GM12878 (cell line): ENCODE results near the gene TMEM72. TPM values are rescaled to one million over a fixed set of nuclear protein-coding genes. Genes with fewer than 3 reads are reported as not detected.
"Not testable (repeated sequence)": the region's sequence is repeated elsewhere in the genome, so short reads cannot be mapped to it uniquely, and the experiment has no call there.

ENCODE experiments used
- ATAC-seq: fragments of 200-7000 bp; cut with Tn5 transposase; 3 replicates; pipeline ENCODE4 v1.9.1; 2020; ENCODE audit warnings: mild to moderate bottlenecking, moderate library complexity
- BruUV-seq: library from RNA; stranded (reverse); fragments of 400-500 nt; replicated peaks from 2 replicates; lab custom pipeline; 2021; lab: Mats Ljungman, UMichigan
- CTCF ChIA-PET: fragments of 300-600 bp; sonication (Branson Sonifier 250); formaldehyde crosslinking; extraction: SDS; loops from one replicate; lab custom pipeline; 2021; ENCODE audit warnings: inconsistent platforms; lab: Yijun Ruan, JAX
- POLR2A ChIA-PET: fragments of 350-600 bp; formaldehyde crosslinking; extraction: SDS; loops from one replicate; lab custom pipeline; 2021; ENCODE audit warnings: inconsistent platforms; lab: Charles Lee
- RAD21 ChIA-PET: fragments of 300-600 bp; sonication (Branson Sonifier 250); formaldehyde crosslinking; loops from one replicate; lab custom pipeline; 2023; ENCODE audit warnings: antibody characterized with exemption; ENCODE audit not compliant: unreplicated experiment; lab: Charles Lee
- SMC1A ChIA-PET: fragments of 300-600 bp; sonication (Branson Sonifier 250); formaldehyde crosslinking; loops from one replicate; lab custom pipeline; 2023; ENCODE audit not compliant: unreplicated experiment, uncharacterized antibody; lab: Charles Lee
- DNase-seq: peaks from one replicate; pipeline ENCODE4 v3.0.0-alpha.2; 2011; ENCODE audit warnings: low read depth, low spot score
- FAIRE-seq: peaks from 3 replicates; lab custom pipeline; 2011; peaks lifted over from hg19 to GRCh38; lab: Jason Lieb, UNC
- H2AFZ ChIP-seq: 2 replicates; pipeline ENCODE4 v1.6.0; 2011; ENCODE audit warnings: low read depth, low read length, control low read depth; ENCODE audit not compliant: control insufficient read depth
- H3K27ac ChIP-seq: 2 replicates; pipeline ENCODE4 v1.5.1; 2011; ENCODE audit warnings: control low read depth; ENCODE audit not compliant: control insufficient read depth, insufficient read depth
- H3K27me3 ChIP-seq, 2 experiments: replicated peaks in 1 of 2; 2 replicates each; pipeline versions ENCODE4 v1.6.0 to v1.6.1; 2011; ENCODE audit warnings: low read length in 1 of 2; ENCODE audit not compliant: control insufficient read depth in 2 of 2, insufficient read depth in 2 of 2
- H3K36me3 ChIP-seq, 2 experiments: 2 replicates each; pipeline ENCODE4 v1.5.1; 2011; ENCODE audit warnings: low read length in 1 of 2; ENCODE audit not compliant: control insufficient read depth in 2 of 2, insufficient read depth in 2 of 2
- H3K4me1 ChIP-seq: 2 replicates; pipeline ENCODE4 v1.6.1; 2011; ENCODE audit warnings: mild to moderate bottlenecking, low read length, moderate library complexity, mixed read lengths; ENCODE audit not compliant: control insufficient read depth, insufficient read depth
- H3K4me2 ChIP-seq: 2 replicates; pipeline ENCODE4 v1.6.0; 2011; ENCODE audit warnings: control low read depth; ENCODE audit not compliant: control insufficient read depth, insufficient read depth
- H3K4me3 ChIP-seq: fragments of 200-600 bp; sonication (generic); 2 replicates; pipeline ENCODE4 v1.5.1; 2016
- H3K79me2 ChIP-seq: 2 replicates; pipeline ENCODE4 v1.6.0; 2011; ENCODE audit warnings: low read length; ENCODE audit not compliant: control insufficient read depth, insufficient read depth
- H3K9ac ChIP-seq: 2 replicates; pipeline ENCODE4 v1.8.0; 2011; ENCODE audit warnings: low read length, control low read depth, mixed read lengths; ENCODE audit not compliant: control insufficient read depth, insufficient read depth
- H3K9me3 ChIP-seq: replicated peaks from 3 replicates; pipeline ENCODE4 v1.5.1; 2011; ENCODE audit warnings: mild to moderate bottlenecking, low read length; ENCODE audit not compliant: control insufficient read depth, insufficient read depth
- H4K20me1 ChIP-seq: 2 replicates; pipeline ENCODE4 v1.6.0; 2011; ENCODE audit not compliant: control insufficient read depth, insufficient read depth
- BHLHE40 ChIP-seq, 2 experiments: fragments of 450-650 bp in 1 of 2; IDR thresholded peaks; 2 replicates each; pipeline ENCODE4 v1.6.1; 2011 to 2017; ENCODE audit warnings: low read depth in 2 of 2, borderline replicate concordance in 1 of 2, improper control_type of control experiment in 1 of 2, low read length in 1 of 2, mild to moderate bottlenecking in 1 of 2
- LARP7 ChIP-seq: fragments of 450-650 bp; IDR thresholded peaks from 2 replicates; pipeline ENCODE4 v1.6.1; 2017; ENCODE audit warnings: mild to moderate bottlenecking
- NBN ChIP-seq: fragments of 450-650 bp; IDR thresholded peaks from 2 replicates; pipeline ENCODE4 v1.6.1; 2016
- RAD21 ChIP-seq: IDR thresholded peaks from 2 replicates; pipeline ENCODE4 v1.6.1; 2011; ENCODE audit warnings: mild to moderate bottlenecking, low read depth, low read length, moderate library complexity; ENCODE audit not compliant: insufficient read depth
- SUPT20H ChIP-seq: IDR thresholded peaks from 2 replicates; pipeline ENCODE4 v1.6.1; 2011; ENCODE audit warnings: low read depth, mild to moderate bottlenecking, low read length, moderate library complexity, borderline replicate concordance; ENCODE audit not compliant: control insufficient read depth
- YY1 ChIP-seq: IDR thresholded peaks from 2 replicates; pipeline ENCODE4 v1.6.1; 2011; ENCODE audit warnings: low read depth, mild to moderate bottlenecking, low read length
- ZSCAN29 ChIP-seq: fragments of 450-650 bp; IDR thresholded peaks from 2 replicates; pipeline ENCODE4 v1.6.1; 2017; ENCODE audit warnings: mild to moderate bottlenecking, moderate library complexity
- WGBS: methylation state at CpG from one replicate; pipeline ENCODE4 v1.1.6; 2016; ENCODE audit warnings: low lambda C conversion rate; ENCODE audit not compliant: insufficient replicate concordance, insufficient coverage; ENCODE audit errors: missing lambda C conversion rate; 5-methylcytosine and 5-hydroxymethylcytosine counted together
- in situ Hi-C: fragments of 300-500 bp; cut with MboI; formaldehyde crosslinking; loops from 9 replicates; pipeline ENCODE4 v1.14.3; 2018; ENCODE audit warnings: mixed read lengths
- intact Hi-C: fragments of 100-400 bp; cut with micrococcal nuclease; formaldehyde crosslinking; loops from one replicate; pipeline ENCODE4 v1.14.2; 2022; ENCODE audit not compliant: unreplicated experiment
- polyA plus RNA-seq, 11 experiments: library from polyadenylated mRNA; depleted of rRNA in 4 of 11; unstranded in 6 of 11; stranded (reverse) in 5 of 11; fragments of >200 nt; fragmentation: Nextera tagmentation in 4 of 11; fragmentation: Illumina TruSeq in 1 of 11; extraction: Ambion mirVana in 4 of 11; extraction: Trizol in 1 of 11; gene quantifications; 1 replicate in 1 of 11; 2 replicates in 10 of 11; pipeline versions ENCODE4 v1.2.1 to v1.2.3, GENCODE V29; 2011 to 2016; ENCODE audit warnings: inconsistent platforms in 2 of 11, missing spikeins in 2 of 11, low read depth in 1 of 11
- total RNA-seq, 4 experiments: library from RNA; depleted of rRNA in 3 of 4; stranded (reverse); fragments of >200 nt in 3 of 4; fragmentation: Illumina TruSeq in 1 of 4; extraction: Trizol in 1 of 4; gene quantifications; 2 replicates each; pipeline versions ENCODE4 v1.2.1 to v1.2.3, GENCODE V29; 2013 to 2021
- TF ChIP-seq, protein P1 (sequence below): fragments of 450-650 bp; IDR thresholded peaks from 2 replicates; pipeline ENCODE4 v1.6.1; 2016; ENCODE audit warnings: mild to moderate bottlenecking

Gene TMEM72
- total and polyA plus RNA-seq, 10 of the 15 experiments (the other 5 are each of a cell fraction or from before 2014, with no cell fraction given): 0.12 TPM; not detected in 9

DNA sequence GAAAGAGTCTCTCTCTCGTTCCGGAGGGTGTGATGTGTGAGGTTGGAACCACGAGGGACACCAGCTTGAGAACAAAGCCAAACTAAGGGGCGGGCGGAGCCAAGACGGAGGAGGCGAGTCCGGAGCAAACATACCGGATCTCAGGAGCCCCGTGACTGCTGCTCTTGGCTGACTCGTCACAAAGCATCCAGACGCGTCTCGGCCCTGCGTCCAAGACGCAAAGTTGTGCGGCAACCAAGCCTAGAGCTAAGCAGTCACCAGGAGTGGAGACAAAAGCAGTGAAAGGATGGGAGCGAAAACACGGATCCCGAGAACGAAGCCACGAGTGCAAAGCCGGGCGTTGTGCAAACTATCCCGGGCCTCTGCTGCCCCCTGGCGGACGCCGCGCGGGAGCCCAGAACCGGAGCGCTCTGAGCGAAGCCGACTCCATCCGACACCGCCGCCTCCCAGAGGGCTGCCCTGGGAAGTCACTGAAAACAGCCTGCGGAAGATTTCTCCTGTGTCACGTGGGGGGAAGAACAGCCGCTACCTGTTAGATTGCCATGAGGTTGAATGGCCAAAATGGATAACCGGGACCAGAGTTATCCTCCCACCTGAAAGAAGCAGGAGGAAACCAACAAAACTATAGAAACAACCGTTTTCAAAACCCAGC is 46.4 kb upstream of the TMEM72 start (continued):
- TF ChIP-seq YY1: peak; percentile 57
- TF ChIP-seq NBN: 0 out of 2 replicates have a peak, but pooled peaks have one; percentile 59
- TF ChIP-seq RAD21: peak; percentile 60
- TF ChIP-seq ZSCAN29: 0 out of 2 replicates have a peak, but pooled peaks have one; percentile 39
- no peak for TF ChIP-seq SUPT20H
- TF ChIP-seq LARP7: peak; percentile 48; the same call in 1 of the 2 replicates
- TF ChIP-seq, all 136 proteins: peak for 14

DNA sequence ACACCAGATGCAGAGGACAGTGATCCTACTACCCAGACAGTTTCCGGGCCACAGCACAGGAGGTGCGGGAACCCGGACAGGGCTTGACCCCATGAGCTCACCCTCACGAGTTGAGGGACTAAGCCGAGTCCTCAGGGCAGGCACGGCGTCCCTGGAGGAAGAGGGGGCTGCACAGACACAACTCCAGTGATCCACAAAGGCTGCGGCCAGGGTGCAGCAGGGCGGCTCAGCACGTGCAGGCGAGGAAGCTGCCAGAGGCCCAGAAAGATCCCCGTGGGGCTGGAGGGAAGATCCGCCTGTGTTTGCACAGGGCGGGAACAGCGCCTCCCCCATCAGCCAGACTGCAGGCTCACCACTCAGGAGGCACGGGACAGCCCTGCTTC is 45.9 kb upstream of the TMEM72 start:
- ChIA-PET SMC1A (interaction anchor here (0.5 kb wide), 1 partner anchor 150 kb away, joined by 3 read pairs; no protein-coding TSS in a partner anchor), CTCF (interaction anchor here (0.7 to 2.1 kb wide), 5 partner anchors 11 to 480 kb away, joined by 3 to 8 read pairs (median 3); no protein-coding TSS in a partner anchor), RAD21 (no interaction called here), POLR2A (no interaction called here)
- BruUV-seq: no TSS peak
- Histone ChIP-seq H3K79me2 (no peaks in the 10 kb centered on the region), H3K27ac (no peak overlapping the region), H3K36me3 (no peaks in the 10 kb centered on the region), H3K9me3 (no peaks in the 10 kb centered on the region), H2AFZ (no peak overlapping the region), H3K4me1 (peaks cover 8% of the 10 kb centered on the region; the same call in 1 of the 2 replicates), H4K20me1 (no peaks in the 10 kb centered on the region), H3K9ac (no peak overlapping the region), H3K27me3 (peaks cover 2% of the 10 kb centered on the region in 2 experiments; a peak in 3 of 4 replicates), H3K4me2 (peak overlapping the region; percentile 95), H3K4me3 (no peak overlapping the region)
- DNase-seq: no peak
- ATAC-seq: peak; percentile 9
- intact Hi-C loops (loop anchor here (2.0 kb wide), 1 partner anchor 1194 kb away; no protein-coding TSS in a partner anchor), in situ Hi-C loops (loop anchor here (25.0 kb wide), 1 partner anchor 478 kb away; the partner anchor contains the start of gene CXCL12)
- WGBS: 44% methylated on average over 14 of the region's 16 CpGs
- no peak for FAIRE-seq
- TF ChIP-seq, protein P1, sequence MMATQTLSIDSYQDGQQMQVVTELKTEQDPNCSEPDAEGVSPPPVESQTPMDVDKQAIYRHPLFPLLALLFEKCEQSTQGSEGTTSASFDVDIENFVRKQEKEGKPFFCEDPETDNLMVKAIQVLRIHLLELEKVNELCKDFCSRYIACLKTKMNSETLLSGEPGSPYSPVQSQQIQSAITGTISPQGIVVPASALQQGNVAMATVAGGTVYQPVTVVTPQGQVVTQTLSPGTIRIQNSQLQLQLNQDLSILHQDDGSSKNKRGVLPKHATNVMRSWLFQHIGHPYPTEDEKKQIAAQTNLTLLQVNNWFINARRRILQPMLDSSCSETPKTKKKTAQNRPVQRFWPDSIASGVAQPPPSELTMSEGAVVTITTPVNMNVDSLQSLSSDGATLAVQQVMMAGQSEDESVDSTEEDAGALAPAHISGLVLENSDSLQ: no peak
- TF ChIP-seq BHLHE40 (IDR thresholded peaks at IDR 0.05; ENCODE audit: borderline replicate concordance in 1 of 2, low read depth in 2 of 2, low read length in 1 of 2): peak in 1 of 2 experiments; percentile 24; a peak in 1 of 4 replicates

DNA sequence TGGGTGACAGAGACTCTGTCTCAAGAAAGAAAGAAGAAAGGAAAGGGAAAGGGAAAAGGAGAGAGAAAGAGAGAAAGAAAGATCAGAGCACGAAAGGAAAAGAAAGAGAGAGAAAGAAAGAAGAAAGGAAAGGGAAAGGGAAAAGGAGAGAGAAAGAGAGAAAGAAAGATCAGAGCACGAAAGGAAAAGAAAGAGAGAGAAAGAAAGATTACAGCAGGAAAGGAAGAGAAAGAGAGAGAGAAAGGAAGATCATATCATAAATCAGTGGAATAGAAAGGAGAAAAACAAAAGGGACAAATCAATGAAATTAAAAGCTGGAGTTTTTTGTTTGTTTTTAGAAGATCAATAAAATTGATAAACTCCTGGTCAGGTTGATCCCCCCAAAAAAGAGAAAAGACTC is 44.8 kb upstream of the TMEM72 start:
- DNase-seq, H3K4me3 ChIP-seq, ATAC-seq, CTCF ChIA-PET, H3K79me2 ChIP-seq, RAD21 ChIA-PET, BruUV-seq, H2AFZ ChIP-seq, H4K20me1 ChIP-seq, FAIRE-seq, H3K4me2 ChIP-seq, intact Hi-C loops, H3K36me3 ChIP-seq, H3K9ac ChIP-seq, H3K27me3 ChIP-seq, H3K4me1 ChIP-seq, H3K27ac ChIP-seq, H3K9me3 ChIP-seq, POLR2A ChIA-PET: not testable (repeated sequence)
- 31% methylated on average over 2 of the region's 2 CpGs for WGBS
- SMC1A ChIA-PET: interaction anchor here (0.7 kb wide), 1 partner anchor 8 kb away, joined by 5 read pairs; no protein-coding TSS in a partner anchor
- in situ Hi-C loops: loop anchor here (25.0 kb wide), 1 partner anchor 479 kb away; the partner anchor contains the start of gene CXCL12
